PC-3 (cell line): ENCODE measurements around the gene MZT2B. TPM values are rescaled to one million over a fixed set of nuclear protein-coding genes. Genes with fewer than 3 reads are reported as not detected.
"Not testable (repeated sequence)": the region's sequence is repeated elsewhere in the genome, so short reads cannot be mapped to it uniquely, and the experiment has no call there.

Source experiments
- ATAC-seq: fragments of 200-7000 bp; cut with Tn5 transposase; 2 replicates; pipeline ENCODE4 v1.9.1; 2020; ENCODE audit warnings: mild to moderate bottlenecking, moderate library complexity
- BruUV-seq: library from RNA; stranded (reverse); fragments of 400-500 nt; replicated peaks from 2 replicates; lab custom pipeline; 2021; lab: Mats Ljungman, UMichigan
- CTCF ChIA-PET: fragments of 300-600 bp; sonication (Branson Sonifier 250); formaldehyde crosslinking; loops from one replicate; lab custom pipeline; 2022; ENCODE audit warnings: antibody characterized with exemption; lab: Charles Lee
- POLR2A ChIA-PET: fragments of 300-600 bp; sonication (Branson Sonifier 250); formaldehyde crosslinking; loops from one replicate; lab custom pipeline; 2022; ENCODE audit warnings: antibody characterized with exemption; ENCODE audit not compliant: unreplicated experiment; lab: Charles Lee
- DNase-seq: peaks from one replicate; pipeline ENCODE4 v3.0.0-alpha.2; 2015
- H2AFZ ChIP-seq: fragments of 300-600 bp; sonication (generic); 2 replicates; pipeline ENCODE4 v1.6.0; 2016; ENCODE audit warnings: antibody characterized with exemption, low read length
- H3F3A ChIP-seq: fragments of 300-600 bp; sonication (generic); one replicate; pipeline ENCODE4 v1.6.0; 2017; ENCODE audit warnings: antibody characterized with exemption, low read length, control low read depth, mild to moderate bottlenecking; ENCODE audit not compliant: unreplicated experiment
- H3K27ac ChIP-seq: fragments of 300-600 bp; sonication (generic); 2 replicates; pipeline ENCODE4 v1.5.1; 2016; ENCODE audit warnings: mild to moderate bottlenecking, low read length
- H3K27me3 ChIP-seq: fragments of 300-600 bp; sonication (generic); 2 replicates; pipeline ENCODE4 v1.6.1; 2016; ENCODE audit warnings: low read length, mixed read lengths
- H3K36me3 ChIP-seq: fragments of 300-600 bp; sonication (generic); 2 replicates; pipeline ENCODE4 v1.6.1; 2016; ENCODE audit warnings: low read depth, mixed run types, low read length, mixed read lengths
- H3K4me1 ChIP-seq: fragments of 300-600 bp; sonication (generic); 2 replicates; pipeline ENCODE4 v1.5.1; 2016; ENCODE audit warnings: low read length; ENCODE audit not compliant: insufficient read depth
- H3K4me2 ChIP-seq: fragments of 300-600 bp; sonication (generic); 2 replicates; pipeline ENCODE4 v1.6.0; 2016; ENCODE audit warnings: low read length
- H3K4me3 ChIP-seq: fragments of 300-600 bp; sonication (generic); 2 replicates; pipeline ENCODE4 v1.5.1; 2016; ENCODE audit warnings: mild to moderate bottlenecking, low read length, mixed read lengths
- H3K79me2 ChIP-seq: fragments of 300-600 bp; sonication (generic); 2 replicates; pipeline ENCODE4 v1.6.1; 2017; ENCODE audit warnings: low read length, mixed read lengths
- H3K9ac ChIP-seq: fragments of 300-600 bp; sonication (generic); 2 replicates; pipeline ENCODE4 v1.6.0; 2016; ENCODE audit warnings: mild to moderate bottlenecking, low read length
- H3K9me2 ChIP-seq: fragments of 300-600 bp; sonication (generic); replicated peaks from 2 replicates; pipeline ENCODE4 v1.6.1; 2016; ENCODE audit warnings: mixed run types, low read length, mixed read lengths
- H3K9me3 ChIP-seq: fragments of 300-600 bp; sonication (generic); 2 replicates; pipeline ENCODE4 v1.6.1; 2016; ENCODE audit warnings: low read length, mixed read lengths
- H4K20me1 ChIP-seq: fragments of 300-600 bp; sonication (generic); 2 replicates; pipeline ENCODE4 v1.6.1; 2016; ENCODE audit warnings: low read length, mixed read lengths
- CTCF ChIP-seq: fragments of 300-600 bp; sonication (generic); conservative IDR thresholded peaks from 2 replicates; pipeline ENCODE4 v1.5.1; 2017; ENCODE audit warnings: antibody characterized with exemption, low read depth, mild to moderate bottlenecking, low read length
- EZH2 ChIP-seq: fragments of 300-600 bp; sonication (generic); IDR thresholded peaks from one replicate; pipeline ENCODE4 v1.6.1; 2017; ENCODE audit warnings: antibody characterized with exemption, mild to moderate bottlenecking, low read length; ENCODE audit not compliant: unreplicated experiment
- EZH2phosphoT487 ChIP-seq: fragments of 300-600 bp; sonication (generic); IDR thresholded peaks from 2 replicates; pipeline ENCODE4 v1.6.1; 2018; ENCODE audit warnings: mild to moderate bottlenecking, antibody characterized with exemption, low read length, borderline replicate concordance
- intact Hi-C: fragments of 100-400 bp; cut with micrococcal nuclease; formaldehyde crosslinking; loops from 2 replicates; pipeline ENCODE4 v1.9.0; 2023
- total RNA-seq: library from RNA; depleted of rRNA; stranded (reverse); fragments of >200 nt; gene quantifications from 2 replicates; pipeline ENCODE4 v1.2.3, GENCODE V29; 2014

The MZT2B gene
- total RNA-seq, 1 experiment from 2014 or later = 502 TPM

- no peak overlapping the region for H3K9ac ChIP-seq
- H3F3A ChIP-seq = no peaks in the 10 kb centered on the region
- peaks cover 11% of the 10 kb centered on the region for H3K36me3 ChIP-seq
- H3K9me3 ChIP-seq = no peaks in the 10 kb centered on the region
- no TSS peak for BruUV-seq
- H2AFZ ChIP-seq = no peak overlapping the region
- no peaks in the 10 kb centered on the region for H3K4me1 ChIP-seq
- no peak for ATAC-seq
- H3K4me2 ChIP-seq = no peak overlapping the region
- intact Hi-C loops = no loop called here
- TF ChIP-seq EZH2phosphoT487 (no peak), EZH2 (no peak), CTCF (no peak)
- no peaks in the 10 kb centered on the region for H3K79me2 ChIP-seq
- no peak overlapping the region for H3K4me3 ChIP-seq
- ChIA-PET CTCF (no interaction called here), POLR2A (no interaction called here)
- no peak overlapping the region for H3K27ac ChIP-seq
- no peaks in the 10 kb centered on the region for H3K27me3 ChIP-seq
- DNase-seq = no peak
- H4K20me1 ChIP-seq = no peaks in the 10 kb centered on the region
- H3K9me2 ChIP-seq = no peaks in the 10 kb centered on the region
These were observed 19.1 kb upstream of the MZT2B start for GRCh38 chr2:130162968-130163367.

DNA sequence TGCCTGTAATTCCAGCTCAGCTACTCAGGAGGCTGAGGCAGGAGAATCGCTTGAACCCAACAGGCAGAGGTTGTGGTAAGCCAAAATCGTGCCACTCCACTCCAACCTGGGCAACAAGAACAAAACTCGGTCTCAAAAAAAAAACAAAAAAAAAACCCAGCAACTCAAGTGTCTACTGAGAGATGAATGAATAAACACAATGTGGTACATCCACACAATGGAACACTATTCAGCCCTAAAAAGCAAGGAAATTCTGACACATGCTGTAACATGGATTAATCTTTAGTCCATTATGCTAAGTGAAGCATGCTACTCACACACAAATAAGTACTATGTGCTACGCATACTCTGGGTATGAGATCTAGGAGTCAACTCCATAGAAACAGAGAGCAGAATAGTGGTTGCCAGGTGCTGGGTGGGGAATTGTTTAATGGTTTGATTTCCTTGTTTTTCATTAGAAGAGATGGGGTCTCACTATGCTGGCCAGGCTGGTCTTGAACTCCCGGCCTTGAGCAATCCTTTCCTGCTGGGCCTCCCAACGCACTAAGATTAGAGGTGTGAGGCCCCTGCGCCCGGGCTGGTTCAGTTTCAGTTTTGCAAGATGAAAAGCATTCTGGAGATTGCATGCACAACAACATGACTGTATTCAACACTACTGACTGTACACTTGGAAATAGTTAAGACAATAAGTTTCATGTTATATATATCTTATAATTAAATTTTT is 16.6 kb upstream of the MZT2B start:
- TF ChIP-seq EZH2phosphoT487 (no peak), EZH2 (no peak), CTCF (no peak)
- H3K27ac ChIP-seq = no peak overlapping the region
- no peaks in the 10 kb centered on the region for H4K20me1 ChIP-seq
- ChIA-PET POLR2A (no interaction called here), CTCF (no interaction called here)
- no peak overlapping the region for H3K4me3 ChIP-seq
- H3K27me3 ChIP-seq = no peaks in the 10 kb centered on the region
- peaks cover 14% of the 10 kb centered on the region for H3K36me3 ChIP-seq
- H3K9me2 ChIP-seq = no peaks in the 10 kb centered on the region
- H3K79me2 ChIP-seq = no peaks in the 10 kb centered on the region
- H3K9me3 ChIP-seq = no peaks in the 10 kb centered on the region
- H2AFZ ChIP-seq = no peak overlapping the region
- ATAC-seq = no peak
- no peak for DNase-seq
- no peaks in the 10 kb centered on the region for H3F3A ChIP-seq
- H3K9ac ChIP-seq = no peak overlapping the region
- no peak overlapping the region for H3K4me2 ChIP-seq
- intact Hi-C loops = no loop called here
- no peaks in the 10 kb centered on the region for H3K4me1 ChIP-seq
- BruUV-seq = no TSS peak

- intact Hi-C loops, POLR2A ChIA-PET, H3K79me2 ChIP-seq, H3K9me3 ChIP-seq, H3K4me2 ChIP-seq, H3K9me2 ChIP-seq, H2AFZ ChIP-seq, BruUV-seq, ATAC-seq, H3K4me1 ChIP-seq, H3K27ac ChIP-seq, DNase-seq, H3K27me3 ChIP-seq, CTCF ChIA-PET, H3F3A ChIP-seq, H4K20me1 ChIP-seq, H3K9ac ChIP-seq, H3K4me3 ChIP-seq: not testable (repeated sequence)
- H3K36me3 ChIP-seq = peaks cover 15% of the 10 kb centered on the region
These were observed 15.5 kb upstream of the MZT2B start for GRCh38 chr2:130166611-130167010.

- POLR2A ChIA-PET, intact Hi-C loops, H2AFZ ChIP-seq, H3K4me2 ChIP-seq, H3K9me2 ChIP-seq, H3K79me2 ChIP-seq, DNase-seq, H4K20me1 ChIP-seq, H3K9me3 ChIP-seq, H3K4me1 ChIP-seq, BruUV-seq, H3K4me3 ChIP-seq, CTCF ChIA-PET, H3F3A ChIP-seq, H3K27me3 ChIP-seq, H3K27ac ChIP-seq, H3K9ac ChIP-seq: not testable (repeated sequence)
- peaks cover 15% of the 10 kb centered on the region for H3K36me3 ChIP-seq
- peak; percentile 46 for ATAC-seq
These were observed 12.9 kb upstream of the MZT2B start for GRCh38 chr2:130169163-130169562.
